ENCODE measurements around the gene MPO.
A peak's percentile ranks its signal among the peaks of the same experiment; 100 is the strongest.

Gene MPO

GRCh38 chr17:58265271-58265670 lies 15.5 kb downstream of the MPO start:
- H3K27me3 ChIP-seq (replicated peaks), result peaks cover 4% of the 10 kb centered on the region
- no peak for DNase-seq
- no peak overlapping the region for H3K27ac ChIP-seq
- H3K36me3 ChIP-seq (replicated peaks), result no peaks in the 10 kb centered on the region
- no peak for TF ChIP-seq CTCF (IDR thresholded peaks at IDR 0.05; ENCODE audit: low read depth, low read length, missing control alignments)
- no peak overlapping the region for H3K4me3 ChIP-seq (ENCODE audit: low read depth, low read length)
- in situ Hi-C loops (cut with HindIII; ENCODE audit: low pct_ligation_motif_present, low sequenced_read_pairs), result no loop called here

- Histone ChIP-seq H3K27ac (no peak overlapping the region), H3K4me3 (ENCODE audit: low read depth, low read length) (no peak overlapping the region), H3K36me3 (replicated peaks) (no peaks in the 10 kb centered on the region), H3K27me3 (replicated peaks) (peaks cover 4% of the 10 kb centered on the region)
- no peak for TF ChIP-seq CTCF (IDR thresholded peaks at IDR 0.05; ENCODE audit: low read depth, low read length, missing control alignments)
- in situ Hi-C loops (cut with HindIII; ENCODE audit: low pct_ligation_motif_present, low sequenced_read_pairs), result no loop called here
- no peak for DNase-seq
These were observed 16.2 kb downstream of the MPO start for GRCh38 chr17:58264407-58265103.

GRCh38 chr17:58263773-58264172 lies 17.0 kb downstream of the MPO start:
- Histone ChIP-seq H3K27me3 (replicated peaks) (peaks cover 4% of the 10 kb centered on the region), H3K36me3 (replicated peaks) (no peaks in the 10 kb centered on the region), H3K27ac (no peak overlapping the region), H3K4me3 (ENCODE audit: low read depth, low read length) (no peak overlapping the region)
- no peak for DNase-seq
- in situ Hi-C loops (cut with HindIII; ENCODE audit: low pct_ligation_motif_present, low sequenced_read_pairs), result no loop called here
- TF ChIP-seq CTCF (IDR thresholded peaks at IDR 0.05; ENCODE audit: low read depth, low read length, missing control alignments), result no peak

- no peak for DNase-seq
- Histone ChIP-seq H3K27me3 (replicated peaks) (peaks cover 4% of the 10 kb centered on the region), H3K4me3 (ENCODE audit: low read depth, low read length) (no peak overlapping the region), H3K36me3 (replicated peaks) (no peaks in the 10 kb centered on the region), H3K27ac (no peak overlapping the region)
- no peak for TF ChIP-seq CTCF (IDR thresholded peaks at IDR 0.05; ENCODE audit: low read depth, low read length, missing control alignments)
- in situ Hi-C loops (cut with HindIII; ENCODE audit: low pct_ligation_motif_present, low sequenced_read_pairs), result no loop called here
These were observed 18.6 kb downstream of the MPO start for GRCh38 chr17:58262149-58262548.

GRCh38 chr17:58254803-58255202 lies 25.9 kb downstream of the MPO start:
- in situ Hi-C loops (cut with HindIII; ENCODE audit: low pct_ligation_motif_present, low sequenced_read_pairs), result no loop called here
- no peak overlapping the region for H3K27ac ChIP-seq
- H3K4me3 ChIP-seq (ENCODE audit: low read depth, low read length), result no peak overlapping the region
- TF ChIP-seq CTCF (IDR thresholded peaks at IDR 0.05; ENCODE audit: low read depth, low read length, missing control alignments), result peak; percentile 21
- peaks cover 3% of the 10 kb centered on the region for H3K27me3 ChIP-seq (replicated peaks)
- DNase-seq, result no peak
- H3K36me3 ChIP-seq (replicated peaks), result no peaks in the 10 kb centered on the region

GRCh38 chr17:58253082-58253481 lies 27.7 kb downstream of the MPO start:
- in situ Hi-C loops (cut with HindIII; ENCODE audit: low pct_ligation_motif_present, low sequenced_read_pairs), result no loop called here
- no peak for DNase-seq
- H3K27ac ChIP-seq, result no peak overlapping the region
- TF ChIP-seq CTCF (IDR thresholded peaks at IDR 0.05; ENCODE audit: low read depth, low read length, missing control alignments), result no peak
- H3K36me3 ChIP-seq (replicated peaks), result no peaks in the 10 kb centered on the region
- peaks cover 4% of the 10 kb centered on the region for H3K27me3 ChIP-seq (replicated peaks)
- no peak overlapping the region for H3K4me3 ChIP-seq (ENCODE audit: low read depth, low read length)

Measured in brain microvascular endothelial cell (primary cell).